Thyroid gland (tissue), 4 donors: ENCODE results near the gene RPL28. TPM values are rescaled to one million over a fixed set of nuclear protein-coding genes. Genes with fewer than 3 reads are reported as not detected.
"Not testable (repeated sequence)": the region's sequence is repeated elsewhere in the genome, so short reads cannot be mapped to it uniquely, and the experiment has no call there.

Experiments used
- DNase-seq, 2 donors: peaks; one replicate each; pipeline ENCODE4 v3.0.0-alpha.2; 2019
- H3K27ac ChIP-seq, 3 donors: fragments of 200-600 bp; sonication (generic); 1 replicate in 2 of 3; 2 replicates in 1 of 3; pipeline ENCODE4 v1.5.1; 2016 to 2019; ENCODE audit warnings: mild to moderate bottlenecking in 1 of 3, moderate library complexity in 1 of 3
- H3K27me3 ChIP-seq: fragments of 200-600 bp; sonication (generic); one replicate; pipeline ENCODE4 v1.5.1; 2019
- H3K36me3 ChIP-seq, 2 donors: fragments of 200-600 bp; sonication (generic); one replicate each; pipeline ENCODE4 v1.5.1; 2016 to 2019
- H3K4me1 ChIP-seq, 2 donors: fragments of 200-600 bp; sonication (generic); one replicate each; pipeline ENCODE4 v1.5.1; 2017 to 2019
- H3K4me3 ChIP-seq, 3 donors: fragments of 200-600 bp; sonication (generic); replicated peaks in 1 of 3; 1 replicate in 2 of 3; 2 replicates in 1 of 3; pipeline ENCODE4 v1.5.1; 2016; ENCODE audit warnings: mild to moderate bottlenecking in 1 of 3
- H3K9me3 ChIP-seq: fragments of 200-600 bp; sonication (generic); one replicate; pipeline ENCODE4 v1.5.1; 2017
- CTCF ChIP-seq, 6 experiments: fragments of 200-600 bp in 3 of 6; fragments of 450-650 bp in 3 of 6; sonication (generic) in 3 of 6; IDR thresholded peaks; one replicate each; pipeline ENCODE4 v1.5.1; 2016 to 2019; ENCODE audit warnings: antibody characterized with exemption in 6 of 6, mild to moderate bottlenecking in 2 of 6, inconsistent platforms in 1 of 6, moderate library complexity in 1 of 6
- POLR2A ChIP-seq, 2 donors: fragments of 450-650 bp; IDR thresholded peaks; one replicate each; pipeline ENCODE4 v1.6.1; 2017; ENCODE audit warnings: antibody characterized with exemption in 2 of 2, mild to moderate bottlenecking in 2 of 2, moderate library complexity in 1 of 2
- WGBS, 2 donors: methylation state at CpG; one replicate each; pipeline ENCODE4 v1.1.5; 2017; 5-methylcytosine and 5-hydroxymethylcytosine counted together
- intact Hi-C: fragments of 100-400 bp; cut with DNase I; formaldehyde crosslinking; loops from one replicate; pipeline ENCODE4 v1.15.1; 2023
- total RNA-seq, 4 donors: library from RNA; depleted of rRNA; stranded (reverse); fragments of >200 nt; gene quantifications; one replicate each; pipeline ENCODE4 v1.2.3, GENCODE V29; 2016

RPL28 gene
- total RNA-seq, 4 donors from 2014 or later, result 156 to 404 (median 205) TPM

DNA sequence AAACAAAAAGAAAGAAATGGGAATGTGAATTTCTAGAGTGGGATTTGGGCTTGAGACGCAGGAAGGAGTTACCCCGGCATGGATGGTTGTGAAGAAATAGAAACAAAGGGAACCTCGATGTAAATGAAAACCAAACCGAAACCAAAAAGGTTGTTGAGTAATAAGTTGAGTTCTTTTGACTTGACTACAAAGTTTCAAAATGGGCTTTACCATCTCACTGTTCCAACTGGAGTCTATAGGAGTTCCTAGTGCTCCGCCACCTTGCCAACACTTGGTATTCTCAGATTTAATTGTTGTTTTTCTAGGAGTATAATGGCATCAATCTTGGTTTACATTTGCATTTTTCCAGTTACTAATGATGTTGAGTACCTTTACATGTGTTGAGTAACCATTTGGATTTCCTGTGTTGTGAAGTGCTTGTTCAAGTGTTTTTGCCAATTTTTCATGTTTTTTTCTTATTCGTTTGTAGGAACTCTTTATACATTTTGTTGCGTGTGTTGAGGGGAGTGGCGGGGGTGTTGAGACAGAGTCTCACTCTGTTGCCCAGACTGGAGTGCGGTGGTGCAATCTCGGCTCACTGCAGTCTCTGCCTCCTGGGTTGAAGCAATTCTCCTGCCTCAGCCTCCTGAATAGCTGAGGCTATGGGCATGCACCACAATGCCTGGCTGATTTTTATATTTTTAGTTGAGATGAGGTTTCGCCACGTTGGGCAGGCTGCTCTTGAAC, 12.6 kb downstream of the RPL28 start:
- DNase-seq, result no peak
- 87% methylated on average over 10 to 12 of the region's 12 CpGs for WGBS, 2 donors
- H3K4me3 ChIP-seq, result no peak overlapping the region
- H3K9me3 ChIP-seq, result no peaks in the 10 kb centered on the region
- H3K27me3 ChIP-seq, result no peaks in the 10 kb centered on the region
- intact Hi-C loops, result no loop called here
- peaks cover 4% of the 10 kb centered on the region in 2 donors for H3K36me3 ChIP-seq
- peaks cover 10 to 14% of the 10 kb centered on the region in 2 donors for H3K4me1 ChIP-seq
- TF ChIP-seq POLR2A (IDR thresholded peaks at IDR 0.05), result no peak
- TF ChIP-seq CTCF (IDR thresholded peaks at IDR 0.05), result no peak
- H3K27ac ChIP-seq, result no peak overlapping the region

DNA sequence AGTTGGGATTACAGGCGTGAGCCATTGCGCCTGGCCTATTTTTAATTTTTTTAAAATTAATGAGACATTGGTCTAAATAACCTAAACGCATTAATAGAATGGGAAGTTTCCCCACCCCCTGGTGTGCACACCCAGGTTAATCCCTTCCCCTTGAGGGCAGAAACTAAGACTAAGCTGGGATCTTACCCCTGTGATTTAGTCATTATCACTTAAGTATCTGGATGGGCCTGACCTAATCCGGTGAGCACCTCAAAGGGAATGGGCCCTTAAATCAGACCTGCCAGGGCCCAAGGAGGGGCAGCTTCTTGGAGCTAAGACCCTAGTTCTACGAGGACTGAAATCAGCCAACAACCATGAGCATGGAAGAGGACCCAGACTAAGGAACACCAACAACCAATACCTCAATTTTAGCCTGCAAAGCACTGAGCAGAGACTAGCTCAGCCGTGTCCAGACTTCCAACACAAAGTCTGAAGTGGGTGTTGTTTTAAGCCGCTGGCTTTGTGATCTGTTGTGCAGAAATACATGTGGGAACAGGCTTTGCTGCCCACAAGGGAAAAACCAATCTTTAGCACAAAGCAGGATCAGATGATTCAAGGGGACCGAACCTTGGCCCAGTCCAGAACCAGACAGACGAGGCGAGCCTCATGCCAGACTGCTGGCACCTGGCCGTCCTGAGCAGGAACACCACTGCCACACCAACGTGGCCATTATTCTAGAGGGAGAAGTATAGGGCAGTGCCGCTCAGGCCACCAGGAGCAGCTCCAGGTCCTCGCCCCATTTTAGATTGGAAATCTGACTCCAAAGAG, 14.8 kb downstream of the RPL28 start:
- intact Hi-C loops, result no loop called here
- Histone ChIP-seq H3K4me3 (no peak overlapping the region), H3K27ac (peak overlapping the region in 2 of 3 donors; percentile 26 to 33), H3K9me3 (no peaks in the 10 kb centered on the region), H3K27me3 (no peaks in the 10 kb centered on the region), H3K4me1 (peaks cover 10 to 14% of the 10 kb centered on the region in 2 donors), H3K36me3 (peaks cover 4 to 10% of the 10 kb centered on the region in 2 donors)
- DNase-seq, result peak; percentile 68 to 72
- 51 to 80% methylated on average over 11 to 14 of the region's 14 CpGs for WGBS, 2 donors
- no peak for TF ChIP-seq POLR2A (IDR thresholded peaks at IDR 0.05)
- no peak for TF ChIP-seq CTCF (IDR thresholded peaks at IDR 0.05)

- H3K27ac ChIP-seq, DNase-seq, intact Hi-C loops, H3K9me3 ChIP-seq, H3K27me3 ChIP-seq, H3K4me3 ChIP-seq: not testable (repeated sequence)
- peaks cover 13 to 21% of the 10 kb centered on the region in 2 donors for H3K4me1 ChIP-seq
- H3K36me3 ChIP-seq, result peaks cover 4 to 10% of the 10 kb centered on the region in 2 donors
- WGBS, 2 donors, result 80 to 85% methylated on average over 1 to 20 of the region's 28 CpGs
These were observed 15.7 kb downstream of the RPL28 start for GRCh38 chr19:55401390-55401789.

DNA sequence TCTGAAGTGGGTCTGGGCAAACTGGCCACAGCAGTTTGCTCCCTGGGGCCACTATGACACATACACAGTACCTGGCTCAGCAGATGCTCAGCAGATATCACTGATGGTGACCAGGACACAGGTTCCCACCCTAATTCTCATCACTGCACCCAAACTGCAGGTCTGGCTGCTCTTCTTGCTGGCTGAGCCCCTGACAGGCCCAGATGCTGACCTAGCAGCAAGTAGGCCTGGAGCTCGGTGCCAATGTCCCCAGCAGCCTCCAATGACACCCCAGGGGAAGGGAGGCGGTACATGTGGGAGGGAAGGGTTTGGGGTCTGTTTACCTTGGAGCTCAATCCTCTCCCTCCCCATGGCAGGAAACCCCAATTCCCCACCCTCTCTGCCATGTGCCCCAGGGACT, 16.8 kb downstream of the RPL28 start:
- Histone ChIP-seq H3K9me3 (no peaks in the 10 kb centered on the region), H3K4me3 (no peak overlapping the region), H3K4me1 (peaks cover 19 to 28% of the 10 kb centered on the region in 2 donors), H3K27ac (no peak overlapping the region), H3K36me3 (peaks cover 4 to 10% of the 10 kb centered on the region in 2 donors), H3K27me3 (no peaks in the 10 kb centered on the region)
- TF ChIP-seq POLR2A (IDR thresholded peaks at IDR 0.05) (no peak), CTCF (IDR thresholded peaks at IDR 0.05) (no peak)
- 77 to 83% methylated on average over 2 of the region's 2 CpGs for WGBS, 2 donors
- DNase-seq, result no peak
- intact Hi-C loops, result no loop called here

DNA sequence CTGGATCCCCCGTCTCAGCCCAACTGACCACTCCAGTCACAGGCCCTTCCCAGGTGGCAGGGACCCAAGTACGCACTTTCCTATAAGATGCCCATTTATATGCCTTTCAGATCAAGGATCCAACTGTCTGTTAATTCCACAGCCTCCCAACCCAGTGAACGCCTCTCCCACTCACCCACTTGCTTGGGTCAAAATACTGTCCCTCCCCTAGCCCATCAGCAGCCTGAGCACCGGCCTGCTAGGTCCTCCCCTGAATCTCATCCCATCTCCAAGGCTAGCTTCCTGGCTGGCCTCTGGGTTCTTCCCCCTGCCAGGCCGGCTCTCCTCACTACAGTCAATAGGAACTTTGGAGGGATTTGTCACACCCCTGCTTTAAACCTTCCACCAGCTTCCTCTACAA, 19.9 kb downstream of the RPL28 start:
- 88 to 91% methylated on average over 5 of the region's 5 CpGs for whole genome bisulfite sequencing, 2 donors
- intact Hi-C loops, result no loop called here
- TF ChIP-seq POLR2A (IDR thresholded peaks at IDR 0.05), result no peak
- TF ChIP-seq CTCF (IDR thresholded peaks at IDR 0.05), result no peak

More for the DNA sequence above, 19.9 kb downstream of the RPL28 start:
- peaks cover 4 to 10% of the 10 kb centered on the region in 2 donors for H3K36me3 ChIP-seq
- no peak for DNase-seq
- H3K4me1 ChIP-seq, result peaks cover 19 to 23% of the 10 kb centered on the region in 2 donors
- no peaks in the 10 kb centered on the region for H3K27me3 ChIP-seq
- H3K4me3 ChIP-seq, result no peak overlapping the region
- H3K9me3 ChIP-seq, result no peaks in the 10 kb centered on the region
- H3K27ac ChIP-seq, result no peak overlapping the region
